Ishikawa (cell line): ENCODE measurements around the gene GALNT2.

Experiments
- EP300 ChIP-seq: IDR thresholded peaks from 2 replicates; pipeline ENCODE4 v1.6.1; 2012; ENCODE audit warnings: borderline replicate concordance
- RAD21 ChIP-seq: IDR thresholded peaks from 2 replicates; pipeline ENCODE4 v1.6.1; 2012; ENCODE audit warnings: low read depth
- TF ChIP-seq, protein P1 (sequence below): IDR thresholded peaks from 2 replicates; pipeline ENCODE4 v1.6.1; 2012
- TF ChIP-seq, protein P2 (sequence below): IDR thresholded peaks from 2 replicates; pipeline ENCODE4 v1.6.1; 2012; ENCODE audit warnings: low read depth, mild to moderate bottlenecking

DNA sequence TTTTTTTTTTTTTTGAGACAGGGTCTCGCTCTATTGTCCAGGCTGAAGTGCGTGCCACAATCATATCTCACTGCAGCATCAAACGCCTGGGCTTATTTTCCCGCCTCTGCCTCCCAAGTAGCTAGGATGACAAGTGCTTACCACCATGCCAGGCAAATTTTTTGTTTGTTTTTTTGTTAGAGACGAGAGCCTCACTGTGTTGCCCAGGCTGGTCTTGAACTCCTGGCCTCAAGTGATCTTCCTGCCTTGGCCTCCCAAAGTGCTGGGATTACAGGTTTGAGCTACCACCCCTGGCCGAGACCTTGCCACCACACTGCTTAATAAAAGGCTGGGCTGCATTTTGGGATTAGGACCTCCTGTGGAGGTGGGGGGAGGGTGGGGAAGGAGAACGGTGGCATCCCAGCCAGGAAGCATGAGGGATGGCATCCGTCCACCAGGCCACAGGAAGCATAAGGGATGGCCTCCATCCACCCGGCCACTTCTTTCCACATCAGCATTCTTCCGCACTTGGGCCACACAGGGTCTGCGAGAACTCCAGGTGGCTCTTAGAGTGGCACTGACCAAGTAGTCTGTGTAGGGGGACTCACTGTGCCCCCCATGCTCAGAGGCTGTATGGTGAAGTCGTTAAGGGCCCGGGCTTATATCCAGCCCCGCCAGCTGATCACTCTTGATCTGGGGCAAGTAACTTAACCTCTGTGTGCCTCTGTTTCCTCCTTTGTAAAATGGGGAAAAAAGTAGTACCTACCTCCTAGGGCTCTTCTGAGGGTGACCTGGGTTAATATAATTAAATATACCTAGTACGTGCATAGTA is 75.0 kb downstream of the GALNT2 start:
- TF ChIP-seq RAD21 (no peak), EP300 (no peak)
- TF ChIP-seq, protein P1, sequence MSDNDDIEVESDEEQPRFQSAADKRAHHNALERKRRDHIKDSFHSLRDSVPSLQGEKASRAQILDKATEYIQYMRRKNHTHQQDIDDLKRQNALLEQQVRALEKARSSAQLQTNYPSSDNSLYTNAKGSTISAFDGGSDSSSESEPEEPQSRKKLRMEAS, result no peak
- TF ChIP-seq, protein P2, sequence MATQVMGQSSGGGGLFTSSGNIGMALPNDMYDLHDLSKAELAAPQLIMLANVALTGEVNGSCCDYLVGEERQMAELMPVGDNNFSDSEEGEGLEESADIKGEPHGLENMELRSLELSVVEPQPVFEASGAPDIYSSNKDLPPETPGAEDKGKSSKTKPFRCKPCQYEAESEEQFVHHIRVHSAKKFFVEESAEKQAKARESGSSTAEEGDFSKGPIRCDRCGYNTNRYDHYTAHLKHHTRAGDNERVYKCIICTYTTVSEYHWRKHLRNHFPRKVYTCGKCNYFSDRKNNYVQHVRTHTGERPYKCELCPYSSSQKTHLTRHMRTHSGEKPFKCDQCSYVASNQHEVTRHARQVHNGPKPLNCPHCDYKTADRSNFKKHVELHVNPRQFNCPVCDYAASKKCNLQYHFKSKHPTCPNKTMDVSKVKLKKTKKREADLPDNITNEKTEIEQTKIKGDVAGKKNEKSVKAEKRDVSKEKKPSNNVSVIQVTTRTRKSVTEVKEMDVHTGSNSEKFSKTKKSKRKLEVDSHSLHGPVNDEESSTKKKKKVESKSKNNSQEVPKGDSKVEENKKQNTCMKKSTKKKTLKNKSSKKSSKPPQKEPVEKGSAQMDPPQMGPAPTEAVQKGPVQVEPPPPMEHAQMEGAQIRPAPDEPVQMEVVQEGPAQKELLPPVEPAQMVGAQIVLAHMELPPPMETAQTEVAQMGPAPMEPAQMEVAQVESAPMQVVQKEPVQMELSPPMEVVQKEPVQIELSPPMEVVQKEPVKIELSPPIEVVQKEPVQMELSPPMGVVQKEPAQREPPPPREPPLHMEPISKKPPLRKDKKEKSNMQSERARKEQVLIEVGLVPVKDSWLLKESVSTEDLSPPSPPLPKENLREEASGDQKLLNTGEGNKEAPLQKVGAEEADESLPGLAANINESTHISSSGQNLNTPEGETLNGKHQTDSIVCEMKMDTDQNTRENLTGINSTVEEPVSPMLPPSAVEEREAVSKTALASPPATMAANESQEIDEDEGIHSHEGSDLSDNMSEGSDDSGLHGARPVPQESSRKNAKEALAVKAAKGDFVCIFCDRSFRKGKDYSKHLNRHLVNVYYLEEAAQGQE, result no peak
